ENCODE measurements around the gene SNX13.

DNA sequence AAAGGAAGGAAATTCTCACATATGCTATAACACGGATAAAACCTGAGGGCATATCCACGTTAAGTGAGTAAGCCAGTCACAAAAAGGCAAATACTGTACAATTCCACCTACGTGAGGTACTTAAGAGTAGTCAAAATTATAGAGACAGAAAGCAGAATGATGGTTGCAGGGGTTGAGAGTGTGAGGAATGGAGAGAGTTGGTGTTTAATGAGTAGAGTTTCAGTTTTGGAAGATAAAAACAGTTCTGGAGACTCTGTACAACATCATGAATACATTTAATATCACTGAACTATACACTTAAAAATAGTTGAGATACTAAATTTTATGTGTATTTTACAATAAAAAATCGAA, 95.1 kb downstream of the SNX13 start:
- TF ChIP-seq, protein P1, sequence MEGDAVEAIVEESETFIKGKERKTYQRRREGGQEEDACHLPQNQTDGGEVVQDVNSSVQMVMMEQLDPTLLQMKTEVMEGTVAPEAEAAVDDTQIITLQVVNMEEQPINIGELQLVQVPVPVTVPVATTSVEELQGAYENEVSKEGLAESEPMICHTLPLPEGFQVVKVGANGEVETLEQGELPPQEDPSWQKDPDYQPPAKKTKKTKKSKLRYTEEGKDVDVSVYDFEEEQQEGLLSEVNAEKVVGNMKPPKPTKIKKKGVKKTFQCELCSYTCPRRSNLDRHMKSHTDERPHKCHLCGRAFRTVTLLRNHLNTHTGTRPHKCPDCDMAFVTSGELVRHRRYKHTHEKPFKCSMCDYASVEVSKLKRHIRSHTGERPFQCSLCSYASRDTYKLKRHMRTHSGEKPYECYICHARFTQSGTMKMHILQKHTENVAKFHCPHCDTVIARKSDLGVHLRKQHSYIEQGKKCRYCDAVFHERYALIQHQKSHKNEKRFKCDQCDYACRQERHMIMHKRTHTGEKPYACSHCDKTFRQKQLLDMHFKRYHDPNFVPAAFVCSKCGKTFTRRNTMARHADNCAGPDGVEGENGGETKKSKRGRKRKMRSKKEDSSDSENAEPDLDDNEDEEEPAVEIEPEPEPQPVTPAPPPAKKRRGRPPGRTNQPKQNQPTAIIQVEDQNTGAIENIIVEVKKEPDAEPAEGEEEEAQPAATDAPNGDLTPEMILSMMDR (IDR thresholded peaks at IDR 0.05): no peak
- TF ChIP-seq CHD4 (IDR thresholded peaks at IDR 0.05; ENCODE audit: borderline replicate concordance) (no peak), RAD21 (conservative IDR thresholded peaks at IDR 0.05 in 1 of 2, IDR thresholded peaks at IDR 0.05 in 1 of 2) (no peak), RCOR1 (IDR thresholded peaks at IDR 0.05; ENCODE audit: low read depth, low read length) (no peak)
- TF ChIP-seq, protein P2, sequence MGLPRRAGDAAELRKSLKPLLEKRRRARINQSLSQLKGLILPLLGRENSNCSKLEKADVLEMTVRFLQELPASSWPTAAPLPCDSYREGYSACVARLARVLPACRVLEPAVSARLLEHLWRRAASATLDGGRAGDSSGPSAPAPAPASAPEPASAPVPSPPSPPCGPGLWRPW (IDR thresholded peaks at IDR 0.05): no peak
- TF ChIP-seq, protein P3, sequence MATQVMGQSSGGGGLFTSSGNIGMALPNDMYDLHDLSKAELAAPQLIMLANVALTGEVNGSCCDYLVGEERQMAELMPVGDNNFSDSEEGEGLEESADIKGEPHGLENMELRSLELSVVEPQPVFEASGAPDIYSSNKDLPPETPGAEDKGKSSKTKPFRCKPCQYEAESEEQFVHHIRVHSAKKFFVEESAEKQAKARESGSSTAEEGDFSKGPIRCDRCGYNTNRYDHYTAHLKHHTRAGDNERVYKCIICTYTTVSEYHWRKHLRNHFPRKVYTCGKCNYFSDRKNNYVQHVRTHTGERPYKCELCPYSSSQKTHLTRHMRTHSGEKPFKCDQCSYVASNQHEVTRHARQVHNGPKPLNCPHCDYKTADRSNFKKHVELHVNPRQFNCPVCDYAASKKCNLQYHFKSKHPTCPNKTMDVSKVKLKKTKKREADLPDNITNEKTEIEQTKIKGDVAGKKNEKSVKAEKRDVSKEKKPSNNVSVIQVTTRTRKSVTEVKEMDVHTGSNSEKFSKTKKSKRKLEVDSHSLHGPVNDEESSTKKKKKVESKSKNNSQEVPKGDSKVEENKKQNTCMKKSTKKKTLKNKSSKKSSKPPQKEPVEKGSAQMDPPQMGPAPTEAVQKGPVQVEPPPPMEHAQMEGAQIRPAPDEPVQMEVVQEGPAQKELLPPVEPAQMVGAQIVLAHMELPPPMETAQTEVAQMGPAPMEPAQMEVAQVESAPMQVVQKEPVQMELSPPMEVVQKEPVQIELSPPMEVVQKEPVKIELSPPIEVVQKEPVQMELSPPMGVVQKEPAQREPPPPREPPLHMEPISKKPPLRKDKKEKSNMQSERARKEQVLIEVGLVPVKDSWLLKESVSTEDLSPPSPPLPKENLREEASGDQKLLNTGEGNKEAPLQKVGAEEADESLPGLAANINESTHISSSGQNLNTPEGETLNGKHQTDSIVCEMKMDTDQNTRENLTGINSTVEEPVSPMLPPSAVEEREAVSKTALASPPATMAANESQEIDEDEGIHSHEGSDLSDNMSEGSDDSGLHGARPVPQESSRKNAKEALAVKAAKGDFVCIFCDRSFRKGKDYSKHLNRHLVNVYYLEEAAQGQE (IDR thresholded peaks at IDR 0.05): no peak

All from A549 (cell line).